ENCODE data around the gene GUCD1.

GRCh38 chr22:24550902-24551435 is 4.0 kb downstream of the GUCD1 start:
- TF ChIP-seq POLR2A (IDR thresholded peaks at IDR 0.05; ENCODE audit: low read depth, low read length) (no peak), POLR2AphosphoS5 (IDR thresholded peaks at IDR 0.05; ENCODE audit: low read depth, low read length) (no peak), TAF1 (IDR thresholded peaks at IDR 0.05; ENCODE audit: borderline replicate concordance, low read depth, low read length) (no peak)
